8988T (cell line): ENCODE data around the gene SSR4.

Experiments used
- DNase-seq: peaks from one replicate; pipeline ENCODE4 v3.0.0; 2011

Gene SSR4

GRCh38 chrX:153831429-153832150 is 37.1 kb downstream of the SSR4 start:
- DNase-seq: peak; percentile 25

GRCh38 chrX:153832728-153833127 is 38.3 kb downstream of the SSR4 start:
- no peak for DNase-seq

- no peak for DNase-seq
Measured at GRCh38 chrX:153836921-153837320, 42.5 kb downstream of the SSR4 start.

GRCh38 chrX:153844509-153845082 is 50.1 kb downstream of the SSR4 start:
- no peak for DNase-seq

- DNase-seq: no peak
Measured at GRCh38 chrX:153845195-153845594, 50.7 kb downstream of the SSR4 start.

GRCh38 chrX:153845842-153846241 is 51.4 kb downstream of the SSR4 start:
- no peak for DNase-seq
